ENCODE results near the gene HAO2.

Gene HAO2

DNA sequence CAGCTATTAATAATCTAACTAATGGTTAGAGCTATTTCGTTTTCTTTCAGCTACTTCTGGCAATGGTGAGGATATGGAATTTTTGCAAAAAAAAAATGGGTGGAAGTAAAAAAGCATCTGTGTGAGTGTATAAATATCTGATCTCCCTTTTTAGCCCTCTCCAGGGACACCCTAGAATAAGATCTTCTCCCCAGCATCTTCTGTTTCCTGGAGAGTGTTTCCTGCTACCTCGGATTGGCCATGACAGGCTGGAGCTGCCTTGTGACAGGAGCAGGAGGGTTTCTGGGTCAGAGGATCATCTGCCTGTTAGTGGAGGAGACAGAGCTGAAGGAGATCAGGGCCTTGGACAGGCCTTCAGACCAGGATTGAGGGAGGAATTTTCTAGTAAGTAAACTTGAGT is 70.2 kb downstream of the HAO2 start:
- no peak for DNase-seq (ENCODE audit: low read depth)

DNA sequence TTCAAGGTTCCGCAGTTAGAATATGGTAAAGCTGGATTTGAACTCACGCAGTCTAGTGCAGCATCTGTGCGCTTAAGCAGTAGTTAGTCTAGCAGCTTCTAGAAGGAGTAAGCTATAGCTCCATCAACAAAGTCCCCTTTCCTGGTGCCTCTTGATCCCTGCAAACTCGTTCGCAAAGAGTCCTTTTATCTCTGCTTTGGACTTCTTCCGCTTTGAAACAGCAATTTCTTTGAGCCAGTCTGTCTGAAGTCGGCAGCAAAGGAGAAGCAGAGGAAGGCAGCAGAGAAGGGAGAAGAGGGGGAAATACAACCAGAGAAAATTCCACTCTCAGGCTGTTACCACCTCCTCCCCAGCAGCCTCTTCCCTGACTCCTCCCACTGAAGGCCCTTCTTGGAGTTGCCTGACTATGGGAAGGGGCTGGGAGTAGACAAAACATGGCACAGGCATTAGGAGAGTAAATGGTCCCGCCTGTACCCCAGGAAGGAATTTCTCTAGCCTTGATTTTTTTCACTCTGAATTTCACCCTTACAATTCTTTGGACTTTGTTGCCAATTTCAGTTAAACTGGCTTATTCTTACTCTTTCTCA is 72.2 kb downstream of the HAO2 start:
- DNase-seq (ENCODE audit: low read depth): no peak

DNA sequence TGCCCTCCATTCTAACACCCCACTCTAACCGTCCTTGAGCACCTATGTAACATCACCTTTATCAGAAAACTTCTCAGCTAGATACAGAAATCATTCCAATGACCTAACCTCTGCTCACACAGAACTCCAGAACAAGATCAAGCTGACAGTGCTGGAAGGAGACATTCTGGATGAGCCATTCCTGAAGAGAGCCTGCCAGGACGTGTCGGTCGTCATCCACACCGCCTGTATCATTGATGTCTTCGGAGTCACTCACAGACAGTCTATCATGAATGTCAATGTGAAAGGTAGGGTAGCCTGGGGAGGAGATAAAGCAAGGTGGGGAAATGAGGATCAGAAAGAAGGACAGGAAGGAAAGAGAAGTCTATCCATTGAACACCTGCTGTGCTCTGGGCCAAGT is 74.2 kb downstream of the HAO2 start:
- no peak for DNase-seq (ENCODE audit: low read depth)

All from HS-27A (cell line).